HG02938 (cell line): Measurements from ENCODE around the gene ATP6V1B1.

Source experiments
- ATAC-seq: cut with Tn5 transposase; IDR thresholded peaks from one replicate; pipeline ENCODE4 v1.9.1; 2021; ENCODE audit warnings: mild to moderate bottlenecking, moderate library complexity; ENCODE audit not compliant: unreplicated experiment

The ATP6V1B1 gene

DNA sequence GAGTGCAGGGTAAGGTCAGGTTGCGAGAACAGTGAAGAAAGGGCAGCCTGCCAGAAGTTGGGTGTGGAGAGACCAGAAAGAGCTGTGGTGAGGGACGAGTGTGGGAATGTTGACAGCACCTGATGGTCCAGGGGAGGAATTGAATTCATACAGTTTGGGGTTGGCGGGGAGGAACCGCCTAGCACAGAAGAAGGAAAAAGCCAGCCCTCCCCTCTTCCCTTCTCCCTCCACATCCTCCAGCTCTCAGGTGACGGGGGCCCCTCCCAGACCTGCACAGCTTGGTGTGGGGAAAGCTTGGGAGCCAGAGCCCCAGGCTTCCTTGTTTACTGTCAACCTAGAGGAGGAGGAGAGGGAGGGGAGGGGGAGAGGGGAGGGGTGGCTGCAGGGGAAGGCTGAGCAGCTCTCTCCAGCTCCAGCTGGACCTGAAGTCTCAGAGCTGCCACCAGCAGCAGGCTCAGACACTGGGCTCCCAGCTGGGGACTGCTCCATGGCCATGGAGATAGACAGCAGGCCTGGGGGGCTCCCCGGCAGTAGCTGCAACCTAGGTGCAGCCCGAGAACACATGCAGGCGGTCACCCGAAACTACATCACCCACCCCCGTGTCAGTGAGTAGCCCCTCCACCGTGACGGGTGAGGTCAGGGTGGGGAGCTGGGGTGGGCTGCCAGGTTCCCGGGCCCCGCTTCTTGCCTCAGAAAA is at the start of gene ATP6V1B1:
ATP6V1B1 (plus strand) TSS at position 433 of the 697 bp plus-strand sequence; CDS start at position 488, 55 bp downstream.
- ATAC-seq: no peak

GRCh38 chr2:70886541-70886987 is 49.1 kb upstream of the ATP6V1B1 start:
- ATAC-seq: no peak

DNA sequence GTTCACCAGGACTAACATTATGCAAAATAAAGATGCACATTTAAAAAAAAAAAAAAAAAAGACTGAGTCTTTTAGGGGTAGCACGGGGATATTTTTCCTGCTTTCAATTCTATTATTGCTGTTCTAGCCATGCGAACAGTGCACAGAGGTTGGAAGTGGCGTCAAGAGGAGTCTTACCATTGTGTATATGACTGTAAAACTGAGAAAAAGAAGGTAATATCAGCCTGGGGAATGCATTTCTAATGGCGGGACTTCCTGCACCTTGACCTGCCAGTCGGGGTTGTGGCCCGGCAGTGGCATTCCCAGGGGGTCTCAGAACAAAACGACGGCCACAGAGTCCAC is 48.5 kb upstream of the ATP6V1B1 start:
- no peak for ATAC-seq

DNA sequence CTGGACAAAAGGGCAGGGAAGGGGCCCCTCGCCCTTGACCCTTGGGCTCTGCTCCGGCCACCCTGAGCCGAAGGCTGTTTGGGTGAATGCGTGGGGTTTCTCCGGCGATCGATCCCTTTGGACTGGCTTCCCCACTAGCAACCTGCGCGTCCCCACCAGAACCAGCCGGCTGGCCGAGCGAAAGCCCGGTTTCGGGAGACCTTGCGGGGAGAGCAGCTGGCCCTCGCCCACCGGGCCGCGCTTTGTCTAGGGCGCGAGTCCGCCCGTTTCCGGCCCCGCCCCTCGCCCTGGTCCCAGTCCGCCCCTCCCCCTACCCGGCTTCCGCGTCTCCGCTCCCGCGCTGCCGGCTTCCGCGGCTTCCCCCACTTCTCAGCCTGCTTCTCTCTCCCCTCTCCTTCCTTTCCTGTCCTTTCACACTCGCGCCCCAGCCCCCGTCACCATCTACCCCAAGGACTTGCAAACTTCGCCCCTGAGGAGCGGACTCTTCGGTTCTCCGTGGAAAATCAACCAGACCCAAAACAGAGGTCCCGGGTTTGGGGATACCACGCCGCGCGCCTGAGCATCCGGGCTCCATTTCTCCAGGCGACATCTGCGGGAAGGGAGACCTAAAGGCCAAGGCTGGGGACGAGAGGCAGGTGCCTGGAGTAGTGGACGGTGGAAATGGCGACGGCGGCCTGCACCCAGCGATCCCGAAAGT is 48.0 kb upstream of the ATP6V1B1 start:
- no peak for ATAC-seq

DNA sequence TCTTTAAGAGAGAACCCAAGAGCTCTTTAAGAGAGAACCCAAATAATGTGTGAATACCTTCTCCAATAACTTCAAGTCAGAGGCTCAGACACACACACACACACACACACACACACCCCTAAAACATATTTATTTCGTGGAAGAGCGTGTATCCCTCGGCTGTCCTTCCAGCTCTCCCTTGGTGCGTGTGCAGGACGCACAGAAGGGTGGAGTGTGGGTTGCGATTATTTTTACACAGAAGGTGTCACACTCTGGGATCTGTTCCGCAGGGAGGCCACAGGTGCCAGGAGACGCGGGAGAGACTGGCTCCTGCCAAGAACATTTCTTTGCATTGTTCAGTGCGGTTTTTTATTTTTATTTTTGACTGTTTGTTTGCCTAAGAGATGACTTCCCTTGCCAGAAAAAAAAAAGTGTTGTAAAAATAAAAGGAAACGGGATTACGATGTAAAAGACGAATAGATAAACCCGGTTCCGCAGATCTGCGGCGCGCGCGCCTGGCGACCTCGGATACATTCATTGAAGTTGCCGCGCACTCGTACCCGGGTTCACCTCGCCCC is 47.3 kb upstream of the ATP6V1B1 start:
- ATAC-seq: no peak

DNA sequence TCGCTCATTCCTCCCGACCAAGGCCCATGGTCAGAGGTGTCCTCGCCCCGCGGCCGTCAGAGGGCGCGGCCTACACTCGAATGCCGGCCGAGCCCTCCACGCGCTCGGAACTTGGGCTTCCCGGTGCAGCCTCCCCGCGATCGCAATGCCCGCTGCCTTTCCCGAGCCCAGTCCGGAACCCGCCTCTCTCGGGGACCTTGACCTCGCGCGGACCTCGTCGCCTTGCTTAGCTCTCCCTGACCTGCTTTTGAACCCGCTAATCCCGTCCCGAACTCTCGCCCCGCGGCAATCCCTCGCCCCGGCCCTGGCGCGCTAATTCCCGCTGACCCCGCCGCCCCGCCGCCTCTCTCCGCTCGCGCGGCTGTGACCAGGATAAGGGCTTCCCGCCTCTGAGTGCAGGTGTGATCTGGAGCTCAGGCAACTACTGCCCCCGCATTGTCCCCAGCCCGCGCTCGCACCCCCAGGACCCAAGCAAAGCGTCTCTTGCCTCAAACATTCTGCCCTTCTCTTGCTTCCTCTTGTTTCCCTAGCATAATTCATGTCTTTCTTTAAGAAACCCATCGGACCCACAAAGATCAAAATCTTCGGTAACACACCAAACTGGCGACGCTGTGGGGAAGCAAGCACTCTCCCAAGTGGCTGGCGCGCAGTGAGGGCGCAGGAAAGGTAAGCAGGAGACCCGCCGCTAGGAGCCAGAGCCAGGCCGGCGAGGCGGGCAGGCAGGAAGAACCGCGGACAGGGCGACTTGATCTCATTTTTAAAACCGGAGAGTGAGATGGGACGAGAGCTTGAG is 46.6 kb upstream of the ATP6V1B1 start:
- no peak for ATAC-seq

- no peak for ATAC-seq
Observed at GRCh38 chr2:70889716-70890037, 46.0 kb upstream of the ATP6V1B1 start.

DNA sequence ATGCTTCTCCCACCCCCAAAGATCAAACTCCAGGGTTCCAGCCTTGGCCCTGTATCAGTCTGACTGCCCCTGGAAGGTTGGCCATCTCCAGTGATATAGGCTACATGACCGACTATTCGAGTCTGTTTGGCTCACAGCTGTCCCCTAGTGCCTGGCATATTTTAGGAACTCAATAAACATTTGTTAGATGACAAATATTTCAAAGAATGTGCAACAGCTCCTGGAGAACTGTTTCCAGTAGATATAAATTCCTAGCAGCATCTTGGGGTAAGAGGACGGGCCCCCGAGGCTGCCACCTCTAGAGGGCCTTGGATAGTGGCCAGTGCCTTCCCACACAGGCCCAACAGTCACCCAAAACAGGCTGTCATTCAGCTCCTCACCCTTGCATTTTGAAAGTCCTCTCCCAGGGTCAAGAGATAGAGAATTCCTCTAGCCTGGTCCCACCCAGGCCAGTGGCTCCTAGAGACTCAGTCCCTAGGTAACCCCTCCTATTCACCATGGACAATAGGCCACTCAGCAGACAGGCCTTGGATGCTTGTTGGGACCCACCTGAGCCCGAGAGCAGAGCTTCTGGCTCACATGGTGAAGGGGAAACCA is 45.1 kb upstream of the ATP6V1B1 start:
- ATAC-seq: no peak

GRCh38 chr2:70891572-70892357 is 43.9 kb upstream of the ATP6V1B1 start:
- no peak for ATAC-seq

- ATAC-seq: no peak
Observed at GRCh38 chr2:70892750-70893149, 43.0 kb upstream of the ATP6V1B1 start.

DNA sequence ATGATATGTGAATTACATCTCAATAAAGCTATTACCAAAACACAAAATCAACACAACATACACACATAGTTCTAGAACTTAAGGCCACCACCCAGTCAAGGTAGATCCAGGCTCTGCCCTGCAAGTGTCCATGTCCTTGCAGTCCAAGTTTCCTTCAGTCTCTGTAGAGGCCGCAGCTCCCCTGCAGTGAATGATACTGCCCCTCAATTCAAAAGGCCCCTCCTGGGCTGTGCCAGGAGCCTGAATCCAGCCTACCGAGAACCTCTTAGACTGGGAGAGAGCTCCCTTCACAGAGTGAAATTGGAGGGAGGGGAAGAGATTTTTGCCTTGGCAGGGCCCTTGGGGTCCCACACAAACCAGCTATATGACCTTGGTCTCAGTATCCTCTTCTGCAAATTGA is 42.5 kb upstream of the ATP6V1B1 start:
- ATAC-seq: no peak

DNA sequence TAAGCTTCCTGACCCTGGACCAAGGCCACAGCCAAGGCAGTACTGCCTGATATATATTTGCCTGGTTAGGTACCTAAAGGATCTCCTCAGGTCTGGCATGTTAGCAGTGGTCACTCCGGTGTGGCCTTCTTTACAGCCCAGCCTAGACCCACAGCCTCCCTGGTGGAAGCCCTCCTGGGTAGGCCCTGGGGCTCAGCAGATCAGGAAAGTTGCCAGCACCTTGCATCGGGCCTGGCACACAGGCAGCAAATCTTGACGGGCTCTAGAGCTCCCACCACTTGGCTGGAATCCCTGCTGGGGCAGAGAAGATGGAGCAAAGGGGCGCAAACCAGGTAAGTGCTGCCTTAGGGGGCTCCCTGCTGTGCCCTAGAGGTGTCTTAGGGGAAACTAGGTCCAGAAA is 40.9 kb upstream of the ATP6V1B1 start:
- ATAC-seq: no peak

GRCh38 chr2:70895249-70895648 is 40.5 kb upstream of the ATP6V1B1 start:
- ATAC-seq: no peak

DNA sequence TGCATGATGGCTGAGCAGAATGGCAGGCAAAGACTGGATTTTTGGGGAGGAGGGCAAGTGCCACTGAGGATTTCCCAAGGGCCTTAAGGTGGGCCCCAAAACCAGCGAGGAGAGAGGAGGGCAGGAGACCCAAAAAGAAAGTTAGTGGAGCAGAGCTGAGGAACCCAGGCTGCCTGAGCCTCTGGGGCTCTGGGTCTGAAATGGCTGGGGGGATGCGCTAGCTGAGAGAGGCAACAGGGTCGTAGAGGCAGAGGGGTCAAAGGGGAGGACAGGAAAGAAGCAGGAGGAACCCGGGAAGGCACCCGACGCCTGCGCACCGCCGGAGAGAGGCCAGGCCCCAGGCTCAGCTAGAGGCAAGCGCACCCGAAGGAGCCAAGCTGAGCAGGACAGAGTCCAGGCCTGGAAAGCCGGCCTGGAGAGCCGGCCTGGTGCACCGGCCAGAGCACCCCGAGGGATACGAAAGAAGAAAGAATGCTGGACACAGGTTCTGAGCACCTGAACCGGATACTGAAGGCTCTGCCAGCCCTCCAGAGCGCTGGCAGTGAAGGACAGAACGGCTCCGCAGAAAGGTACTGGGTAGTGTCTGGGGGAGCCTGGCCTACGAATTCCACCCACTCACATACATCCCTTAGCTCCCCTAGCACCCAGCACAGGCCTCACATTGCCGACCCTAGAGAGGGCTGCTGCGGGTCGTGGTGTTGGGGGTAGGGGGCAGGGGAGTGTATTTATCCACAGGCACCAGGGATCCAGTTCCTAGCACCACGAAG is 39.5 kb upstream of the ATP6V1B1 start:
- ATAC-seq: no peak

DNA sequence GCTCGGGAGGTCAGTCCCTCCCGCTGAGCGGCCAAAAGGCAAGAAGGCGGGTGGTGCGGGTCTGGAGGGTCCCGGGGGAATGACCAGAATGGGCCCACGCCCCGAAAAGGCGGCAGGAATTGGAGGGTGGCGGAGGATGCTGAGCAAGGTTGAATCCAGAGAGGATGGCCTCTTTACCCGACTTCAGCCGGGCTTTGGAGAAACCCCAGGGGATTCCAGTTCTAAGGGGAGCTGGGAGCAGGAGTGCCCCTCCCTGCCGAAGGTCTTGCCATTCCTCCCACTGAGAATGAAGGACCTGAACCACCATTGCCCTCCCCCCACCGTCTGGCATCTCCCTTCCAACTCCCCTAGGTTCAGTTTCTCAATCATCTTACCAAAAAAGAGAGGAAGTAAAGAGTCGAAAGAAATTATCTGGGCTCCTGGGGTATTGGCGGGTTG is 38.9 kb upstream of the ATP6V1B1 start:
- no peak for ATAC-seq

GRCh38 chr2:70897203-70897976 is 38.3 kb upstream of the ATP6V1B1 start:
- ATAC-seq: no peak

DNA sequence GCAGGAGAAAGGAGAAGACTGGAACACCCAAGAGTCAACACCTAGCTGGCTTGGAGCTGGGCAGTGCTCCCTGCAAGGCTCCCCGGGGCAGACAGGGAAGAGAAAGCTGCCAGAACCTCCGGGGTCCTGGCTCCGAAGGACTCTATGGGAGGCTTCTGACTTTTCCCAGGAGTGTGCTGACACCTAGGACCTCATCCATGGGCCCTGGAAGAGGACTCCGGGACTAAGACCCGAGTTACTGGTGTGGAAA is 37.8 kb upstream of the ATP6V1B1 start:
- ATAC-seq: no peak

DNA sequence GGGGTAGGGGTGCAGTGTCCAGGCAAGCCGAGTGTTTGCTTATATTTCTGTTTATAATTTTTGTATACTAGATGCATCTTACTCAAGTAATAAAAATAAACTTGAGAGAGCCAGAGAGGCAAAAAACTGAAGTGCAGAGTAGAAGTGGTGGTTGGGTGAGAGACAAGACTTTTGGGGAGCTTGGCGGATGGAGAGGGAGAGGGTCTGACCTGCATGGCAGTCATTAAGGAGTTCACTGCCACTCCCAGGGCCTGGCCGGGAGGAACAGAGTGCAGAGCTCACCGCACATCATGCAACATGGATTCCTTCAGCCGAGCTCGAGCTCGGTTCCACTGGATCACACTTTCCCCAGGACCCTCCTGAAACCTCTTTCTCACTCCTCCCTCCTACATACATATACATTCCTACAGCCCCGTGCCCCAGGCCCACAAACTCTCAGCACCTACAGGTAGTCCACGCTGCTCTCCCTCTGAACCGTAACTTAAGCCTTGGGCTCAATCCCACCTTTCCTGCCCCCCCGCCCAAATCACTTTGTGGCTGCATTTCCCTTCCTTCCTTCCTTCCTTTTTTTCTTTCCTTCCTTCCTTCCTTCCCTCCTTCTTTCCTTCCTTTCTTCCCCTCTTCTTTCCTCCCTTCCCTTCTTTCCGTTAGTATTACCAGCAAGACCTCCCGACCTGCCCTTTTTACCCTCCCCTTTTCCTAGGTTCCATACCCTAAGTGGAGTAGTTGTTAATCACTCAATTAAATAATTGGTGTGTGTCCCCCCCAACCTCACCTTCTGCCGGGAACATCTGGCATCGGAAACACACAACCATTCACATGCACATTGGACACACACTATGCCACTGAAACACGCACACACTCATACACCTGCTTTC is 37.1 kb upstream of the ATP6V1B1 start:
- ATAC-seq: no peak
